ENCODE results near the gene APOA1. TPM values are rescaled to one million over a fixed set of nuclear protein-coding genes. Genes with fewer than 3 reads are reported as not detected.

Gene APOA1
- total RNA-seq, 1 donor from 2014 or later = 0.96 TPM

GRCh38 chr11:116876656-116877055, 39.2 kb upstream of the APOA1 start:
- no peak for TF ChIP-seq CTCF (conservative IDR thresholded peaks at IDR 0.05)
- Mint-ChIP-seq H3K27me3 (ENCODE audit: low read depth) (no peaks in the 10 kb centered on the region), H3K4me1 (peaks cover 6% of the 10 kb centered on the region), H3K9me3 (no peaks in the 10 kb centered on the region), H3K36me3 (ENCODE audit: low read depth) (peaks cover 10% of the 10 kb centered on the region), H3K27ac (ENCODE audit: unreplicated experiment) (peak overlapping the region; percentile 43), H3K4me3 (no peak overlapping the region)
- DNase-seq (ENCODE audit: low read depth, low spot score) = no peak

- DNase-seq (ENCODE audit: low read depth, low spot score) = no peak
- Mint-ChIP-seq H3K27ac (ENCODE audit: unreplicated experiment) (no peak overlapping the region), H3K9me3 (no peaks in the 10 kb centered on the region), H3K4me3 (no peak overlapping the region), H3K27me3 (ENCODE audit: low read depth) (no peaks in the 10 kb centered on the region), H3K4me1 (peaks cover 5% of the 10 kb centered on the region), H3K36me3 (ENCODE audit: low read depth) (peaks cover 8% of the 10 kb centered on the region)
- TF ChIP-seq CTCF (conservative IDR thresholded peaks at IDR 0.05) = no peak
Measured at GRCh38 chr11:116875194-116875593, 37.8 kb upstream of the APOA1 start.

DNA sequence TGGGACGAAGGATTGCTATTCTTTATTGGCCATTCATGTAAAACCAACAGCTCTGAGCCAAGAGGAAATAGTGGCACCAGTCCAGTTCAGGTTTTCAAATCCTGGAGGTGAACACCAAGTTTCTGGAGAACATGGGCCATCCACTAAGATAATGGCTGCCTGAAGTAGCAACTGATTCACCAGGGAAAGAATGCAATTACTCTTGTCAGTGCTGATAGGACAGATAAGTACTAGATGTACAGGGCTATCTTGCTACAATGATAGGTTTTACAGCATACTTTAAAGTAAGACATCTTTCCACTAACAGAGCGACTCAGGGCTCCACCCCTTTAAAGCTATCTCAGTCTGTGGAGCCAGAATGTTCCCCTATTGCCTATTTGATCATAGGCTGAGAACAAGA, 36.8 kb upstream of the APOA1 start:
- Mint-ChIP-seq H3K27ac (ENCODE audit: unreplicated experiment) (no peak overlapping the region), H3K36me3 (ENCODE audit: low read depth) (peaks cover 12% of the 10 kb centered on the region), H3K4me3 (no peak overlapping the region), H3K4me1 (no peaks in the 10 kb centered on the region), H3K9me3 (no peaks in the 10 kb centered on the region), H3K27me3 (ENCODE audit: low read depth) (no peaks in the 10 kb centered on the region)
- DNase-seq (ENCODE audit: low read depth, low spot score) = no peak
- TF ChIP-seq CTCF (conservative IDR thresholded peaks at IDR 0.05) = no peak

- H3K27me3 Mint-ChIP-seq (ENCODE audit: low read depth) = no peaks in the 10 kb centered on the region
- H3K36me3 Mint-ChIP-seq (ENCODE audit: low read depth) = peaks cover 12% of the 10 kb centered on the region
- H3K27ac Mint-ChIP-seq (ENCODE audit: unreplicated experiment) = no peak overlapping the region
- no peaks in the 10 kb centered on the region for H3K4me1 Mint-ChIP-seq
- no peak for DNase-seq (ENCODE audit: low read depth, low spot score)
- no peak overlapping the region for H3K4me3 Mint-ChIP-seq
- H3K9me3 Mint-ChIP-seq = no peaks in the 10 kb centered on the region
- no peak for TF ChIP-seq CTCF (conservative IDR thresholded peaks at IDR 0.05)
Measured at GRCh38 chr11:116873381-116873780, 36.0 kb upstream of the APOA1 start.

GRCh38 chr11:116871248-116871647, 33.8 kb upstream of the APOA1 start:
- Mint-ChIP-seq H3K4me1 (no peaks in the 10 kb centered on the region), H3K27ac (ENCODE audit: unreplicated experiment) (no peak overlapping the region), H3K27me3 (ENCODE audit: low read depth) (no peaks in the 10 kb centered on the region), H3K4me3 (no peak overlapping the region), H3K36me3 (ENCODE audit: low read depth) (peaks cover 14% of the 10 kb centered on the region), H3K9me3 (no peaks in the 10 kb centered on the region)
- DNase-seq (ENCODE audit: low read depth, low spot score) = no peak
- no peak for TF ChIP-seq CTCF (conservative IDR thresholded peaks at IDR 0.05)

GRCh38 chr11:116870054-116870453, 32.6 kb upstream of the APOA1 start:
- peaks cover 14% of the 10 kb centered on the region for H3K36me3 Mint-ChIP-seq (ENCODE audit: low read depth)
- H3K27me3 Mint-ChIP-seq (ENCODE audit: low read depth) = no peaks in the 10 kb centered on the region
- H3K27ac Mint-ChIP-seq (ENCODE audit: unreplicated experiment) = no peak overlapping the region
- DNase-seq (ENCODE audit: low read depth, low spot score) = no peak
- no peak overlapping the region for H3K4me3 Mint-ChIP-seq
- no peak for TF ChIP-seq CTCF (conservative IDR thresholded peaks at IDR 0.05)
- H3K4me1 Mint-ChIP-seq = no peaks in the 10 kb centered on the region
- H3K9me3 Mint-ChIP-seq = no peaks in the 10 kb centered on the region
